K562 (cell line): ENCODE data around the gene HDAC3. TPM values are rescaled to one million over a fixed set of nuclear protein-coding genes. Genes with fewer than 3 reads are reported as not detected.

Source experiments
- polyA plus RNA-seq, 8 experiments: library from polyadenylated mRNA; depleted of rRNA in 4 of 8; stranded (reverse) in 5 of 8; unstranded in 3 of 8; fragments of >200 nt; fragmentation: Nextera tagmentation in 2 of 8; fragmentation: Illumina TruSeq in 1 of 8; extraction: Ambion mirVana in 2 of 8; extraction: Trizol in 1 of 8; gene quantifications; 2 replicates each; pipeline versions ENCODE4 v1.2.1 to v1.2.3, GENCODE V29; 2011 to 2014; ENCODE audit warnings: inconsistent platforms in 1 of 8, missing spikeins in 1 of 8
- small RNA-seq: library from RNA; depleted of rRNA; stranded (forward); fragments of <200 nt; gene quantifications from one replicate; pipeline ENCODE3, GENCODE V24; 2014
- total RNA-seq, 7 experiments: library from RNA; depleted of rRNA in 6 of 7; stranded (reverse); fragments of >200 nt in 6 of 7; fragmentation: Illumina TruSeq in 2 of 7; extraction: Trizol in 2 of 7; gene quantifications; 2 replicates each; pipeline versions ENCODE4 v1.2.1 to v1.2.3, GENCODE V29; 2011 to 2021; ENCODE audit warnings: low replicate concordance in 1 of 7

Gene HDAC3
- total and polyA plus RNA-seq, 9 of the 15 experiments (the other 6 are each of a cell fraction or from before 2014, with no cell fraction given) = 89.7 to 191 (median 119) TPM

Small RNA genes within 50 kb of the gene (small RNA-seq; reads per million reads assigned to genes)
- not detected for gene RPS27AP10

Other genes with a start within 250 kb of the HDAC3 start
Only the 7 nearest of the 17 such genes appear.
- gene PCDHGC3, start 160.9 kb downstream of the HDAC3 start, total RNA-seq (2014; rRNA removed) = not detected in 2 replicates
- gene PCDHGC3, start 160.9 kb downstream of the HDAC3 start, total RNA-seq (2014; rRNA removed; fragmentation: Illumina TruSeq; extraction: Trizol) = not detected in 2 replicates
- not detected in 2 replicates for gene PCDHGC3, start 160.9 kb downstream of the HDAC3 start, total RNA-seq (2015; rRNA removed; fragmentation: Illumina TruSeq; extraction: Trizol)
- gene PCDHGC3, start 160.9 kb downstream of the HDAC3 start, total RNA-seq (2021) = 0.07 and 0.20 TPM in 2 replicates
- gene PCDHGC3, start 160.9 kb downstream of the HDAC3 start, polyA plus RNA-seq (2011; rRNA removed) = not detected in 2 replicates
- not detected in 2 replicates for gene PCDHGC3, start 160.9 kb downstream of the HDAC3 start, polyA plus RNA-seq (2014; fragmentation: Illumina TruSeq; extraction: Trizol)
- not detected for gene PCDHGC3, start 160.9 kb downstream of the HDAC3 start, polyA plus RNA-seq (2014; fragmentation: Nextera tagmentation; extraction: Ambion mirVana)
- not detected in 2 replicates for gene PCDHGC3, start 160.9 kb downstream of the HDAC3 start, polyA plus RNA-seq (2014; rRNA removed)
- 0.05 TPM in 1 of 2 replicates, not detected in the other for gene PCDHGC4, start 151.8 kb downstream of the HDAC3 start, total RNA-seq (2014; rRNA removed)
- not detected in 2 replicates for gene PCDHGC4, start 151.8 kb downstream of the HDAC3 start, total RNA-seq (2014; rRNA removed; fragmentation: Illumina TruSeq; extraction: Trizol)
- not detected in 2 replicates for gene PCDHGC4, start 151.8 kb downstream of the HDAC3 start, total RNA-seq (2015; rRNA removed; fragmentation: Illumina TruSeq; extraction: Trizol)
- not detected in 2 replicates for gene PCDHGC4, start 151.8 kb downstream of the HDAC3 start, total RNA-seq (2021)
- gene PCDHGC4, start 151.8 kb downstream of the HDAC3 start, polyA plus RNA-seq (2011; rRNA removed) = not detected in 2 replicates
- gene PCDHGC4, start 151.8 kb downstream of the HDAC3 start, polyA plus RNA-seq (2014; fragmentation: Illumina TruSeq; extraction: Trizol) = not detected in 2 replicates
- gene PCDHGC4, start 151.8 kb downstream of the HDAC3 start, polyA plus RNA-seq (2014; fragmentation: Nextera tagmentation; extraction: Ambion mirVana) = not detected
- not detected in 2 replicates for gene PCDHGC4, start 151.8 kb downstream of the HDAC3 start, polyA plus RNA-seq (2014; rRNA removed)
- not detected in 2 replicates for gene PCDHGC5, start 147.8 kb downstream of the HDAC3 start, total RNA-seq (2014; rRNA removed)
- not detected in 2 replicates for gene PCDHGC5, start 147.8 kb downstream of the HDAC3 start, total RNA-seq (2014; rRNA removed; fragmentation: Illumina TruSeq; extraction: Trizol)
- not detected in 2 replicates for gene PCDHGC5, start 147.8 kb downstream of the HDAC3 start, total RNA-seq (2015; rRNA removed; fragmentation: Illumina TruSeq; extraction: Trizol)
- gene PCDHGC5, start 147.8 kb downstream of the HDAC3 start, total RNA-seq (2021) = not detected in 2 replicates
- not detected in 2 replicates for gene PCDHGC5, start 147.8 kb downstream of the HDAC3 start, polyA plus RNA-seq (2011; rRNA removed)
- gene PCDHGC5, start 147.8 kb downstream of the HDAC3 start, polyA plus RNA-seq (2014; fragmentation: Illumina TruSeq; extraction: Trizol) = not detected in 2 replicates
- gene PCDHGC5, start 147.8 kb downstream of the HDAC3 start, polyA plus RNA-seq (2014; fragmentation: Nextera tagmentation; extraction: Ambion mirVana) = not detected
- gene PCDHGC5, start 147.8 kb downstream of the HDAC3 start, polyA plus RNA-seq (2014; rRNA removed) = not detected in 2 replicates
- 90.1 and 91.4 TPM in 2 replicates for gene DIAPH1, start 17.8 kb downstream of the HDAC3 start, total RNA-seq (2014; rRNA removed)
- 73.7 and 84.9 TPM in 2 replicates for gene DIAPH1, start 17.8 kb downstream of the HDAC3 start, total RNA-seq (2014; rRNA removed; fragmentation: Illumina TruSeq; extraction: Trizol)
- 60.8 and 68.0 TPM in 2 replicates for gene DIAPH1, start 17.8 kb downstream of the HDAC3 start, total RNA-seq (2015; rRNA removed; fragmentation: Illumina TruSeq; extraction: Trizol)
- 268 and 328 TPM in 2 replicates for gene DIAPH1, start 17.8 kb downstream of the HDAC3 start, total RNA-seq (2021)
- 146 and 159 TPM in 2 replicates for gene DIAPH1, start 17.8 kb downstream of the HDAC3 start, polyA plus RNA-seq (2011; rRNA removed)
- gene DIAPH1, start 17.8 kb downstream of the HDAC3 start, polyA plus RNA-seq (2014; fragmentation: Illumina TruSeq; extraction: Trizol) = 261 and 291 TPM in 2 replicates
- gene DIAPH1, start 17.8 kb downstream of the HDAC3 start, polyA plus RNA-seq (2014; fragmentation: Nextera tagmentation; extraction: Ambion mirVana) = 10 to 100 TPM; 75.8 to 97.8 TPM
- gene DIAPH1, start 17.8 kb downstream of the HDAC3 start, polyA plus RNA-seq (2014; rRNA removed) = 131 and 168 TPM in 2 replicates
- gene RELL2, start 148 bp upstream of the HDAC3 start, total RNA-seq (2014; rRNA removed) = 30.7 and 35.5 TPM in 2 replicates
- 5.0 and 7.0 TPM in 2 replicates for gene RELL2, start 148 bp upstream of the HDAC3 start, total RNA-seq (2014; rRNA removed; fragmentation: Illumina TruSeq; extraction: Trizol)
- 14.1 and 14.3 TPM in 2 replicates for gene RELL2, start 148 bp upstream of the HDAC3 start, total RNA-seq (2015; rRNA removed; fragmentation: Illumina TruSeq; extraction: Trizol)
- gene RELL2, start 148 bp upstream of the HDAC3 start, total RNA-seq (2021) = 22.9 and 23.3 TPM in 2 replicates
- 17.4 and 17.9 TPM in 2 replicates for gene RELL2, start 148 bp upstream of the HDAC3 start, polyA plus RNA-seq (2011; rRNA removed)
- 13.3 and 19.8 TPM in 2 replicates for gene RELL2, start 148 bp upstream of the HDAC3 start, polyA plus RNA-seq (2014; fragmentation: Illumina TruSeq; extraction: Trizol)
- under 1 TPM; 0.06 to 0.76 TPM for gene RELL2, start 148 bp upstream of the HDAC3 start, polyA plus RNA-seq (2014; fragmentation: Nextera tagmentation; extraction: Ambion mirVana)
- gene RELL2, start 148 bp upstream of the HDAC3 start, polyA plus RNA-seq (2014; rRNA removed) = 33.8 and 36.0 TPM in 2 replicates
- 19.2 and 20.6 TPM in 2 replicates for gene FCHSD1, start 14.6 kb upstream of the HDAC3 start, total RNA-seq (2014; rRNA removed)
- 7.0 and 7.9 TPM in 2 replicates for gene FCHSD1, start 14.6 kb upstream of the HDAC3 start, total RNA-seq (2014; rRNA removed; fragmentation: Illumina TruSeq; extraction: Trizol)
- gene FCHSD1, start 14.6 kb upstream of the HDAC3 start, total RNA-seq (2015; rRNA removed; fragmentation: Illumina TruSeq; extraction: Trizol) = 12.9 and 13.7 TPM in 2 replicates
- gene FCHSD1, start 14.6 kb upstream of the HDAC3 start, total RNA-seq (2021) = 19.2 and 26.5 TPM in 2 replicates
- 24.8 and 36.2 TPM in 2 replicates for gene FCHSD1, start 14.6 kb upstream of the HDAC3 start, polyA plus RNA-seq (2011; rRNA removed)
- 13.6 and 20.6 TPM in 2 replicates for gene FCHSD1, start 14.6 kb upstream of the HDAC3 start, polyA plus RNA-seq (2014; fragmentation: Illumina TruSeq; extraction: Trizol)
- gene FCHSD1, start 14.6 kb upstream of the HDAC3 start, polyA plus RNA-seq (2014; fragmentation: Nextera tagmentation; extraction: Ambion mirVana) = under 1 TPM; 0.35 to 0.84 TPM
- gene FCHSD1, start 14.6 kb upstream of the HDAC3 start, polyA plus RNA-seq (2014; rRNA removed) = 28.6 and 37.5 TPM in 2 replicates
- gene ARAP3, start 45.4 kb upstream of the HDAC3 start, total RNA-seq (2014; rRNA removed) = 6.4 and 8.6 TPM in 2 replicates
- gene ARAP3, start 45.4 kb upstream of the HDAC3 start, total RNA-seq (2014; rRNA removed; fragmentation: Illumina TruSeq; extraction: Trizol) = 5.1 and 5.2 TPM in 2 replicates
- 7.1 and 7.5 TPM in 2 replicates for gene ARAP3, start 45.4 kb upstream of the HDAC3 start, total RNA-seq (2015; rRNA removed; fragmentation: Illumina TruSeq; extraction: Trizol)
- 23.3 and 25.7 TPM in 2 replicates for gene ARAP3, start 45.4 kb upstream of the HDAC3 start, total RNA-seq (2021)
- gene ARAP3, start 45.4 kb upstream of the HDAC3 start, polyA plus RNA-seq (2011; rRNA removed) = 6.1 and 7.0 TPM in 2 replicates
- 16.6 and 16.8 TPM in 2 replicates for gene ARAP3, start 45.4 kb upstream of the HDAC3 start, polyA plus RNA-seq (2014; fragmentation: Illumina TruSeq; extraction: Trizol)
- gene ARAP3, start 45.4 kb upstream of the HDAC3 start, polyA plus RNA-seq (2014; fragmentation: Nextera tagmentation; extraction: Ambion mirVana) = 1 to 10 TPM in 1 of 2 experiments, under 1 TPM in 1; 0.83 to 1.4 TPM
- 14.8 and 16.7 TPM in 2 replicates for gene ARAP3, start 45.4 kb upstream of the HDAC3 start, polyA plus RNA-seq (2014; rRNA removed)